BE2C (cell line): ENCODE data around the gene KATNIP.
"Not testable (repeated sequence)": the region's sequence is repeated elsewhere in the genome, so short reads cannot be mapped to it uniquely, and the experiment has no call there.

Source experiments
- DNase-seq: peaks from one replicate; pipeline ENCODE4 v3.0.0-alpha.2; 2020
- H3K27me3 ChIP-seq: fragments of 250-450 bp; sonication (Bioruptor Pico); 2 replicates; pipeline ENCODE4 v1.5.1; 2020; ENCODE audit warnings: mild to moderate bottlenecking
- H3K36me3 ChIP-seq: fragments of 250-450 bp; sonication (Bioruptor Pico); 2 replicates; pipeline ENCODE4 v1.5.1; 2020; ENCODE audit warnings: mild to moderate bottlenecking
- H3K4me1 ChIP-seq: fragments of 250-450 bp; sonication (Bioruptor Pico); 2 replicates; pipeline ENCODE4 v1.5.1; 2020
- H3K4me3 ChIP-seq: 2 replicates; pipeline ENCODE4 v1.5.1; 2011; ENCODE audit warnings: low read depth, low read length
- H3K9me3 ChIP-seq: fragments of 250-450 bp; sonication (Bioruptor Pico); 2 replicates; pipeline ENCODE4 v1.5.1; 2020
- CTCF ChIP-seq: IDR thresholded peaks from 2 replicates; pipeline ENCODE4 v1.5.1; 2012; ENCODE audit warnings: mild to moderate bottlenecking, low read depth, low read length

KATNIP gene

GRCh38 chr16:27566417-27566816 is 16.5 kb downstream of the KATNIP start:
- DNase-seq: no peak
- H3K36me3 ChIP-seq: no peaks in the 10 kb centered on the region
- no peaks in the 10 kb centered on the region for H3K27me3 ChIP-seq
- H3K4me3 ChIP-seq: no peak overlapping the region
- no peaks in the 10 kb centered on the region for H3K9me3 ChIP-seq
- no peaks in the 10 kb centered on the region for H3K4me1 ChIP-seq
- no peak for TF ChIP-seq CTCF

- DNase-seq: no peak
- Histone ChIP-seq H3K27me3 (no peaks in the 10 kb centered on the region), H3K4me3 (no peak overlapping the region), H3K36me3 (no peaks in the 10 kb centered on the region), H3K9me3 (no peaks in the 10 kb centered on the region), H3K4me1 (no peaks in the 10 kb centered on the region)
- no peak for TF ChIP-seq CTCF
Observed at GRCh38 chr16:27568077-27568476, 18.1 kb downstream of the KATNIP start.

GRCh38 chr16:27570986-27571385 is 21.0 kb downstream of the KATNIP start:
- H3K4me1 ChIP-seq, H3K4me3 ChIP-seq, H3K9me3 ChIP-seq, DNase-seq, H3K27me3 ChIP-seq, H3K36me3 ChIP-seq: not testable (repeated sequence)

- DNase-seq: no peak
- Histone ChIP-seq H3K4me1 (no peaks in the 10 kb centered on the region), H3K27me3 (no peaks in the 10 kb centered on the region), H3K9me3 (no peaks in the 10 kb centered on the region), H3K4me3 (no peak overlapping the region), H3K36me3 (no peaks in the 10 kb centered on the region)
- no peak for TF ChIP-seq CTCF
Observed at GRCh38 chr16:27571433-27572326, 21.7 kb downstream of the KATNIP start.

- no peak for DNase-seq
- H3K27me3 ChIP-seq: no peaks in the 10 kb centered on the region
- no peak for TF ChIP-seq CTCF
Observed at GRCh38 chr16:27572711-27573110, 22.8 kb downstream of the KATNIP start.

GRCh38 chr16:27576729-27577128 is 26.8 kb downstream of the KATNIP start:
- TF ChIP-seq CTCF: no peak

More at GRCh38 chr16:27572711-27573110, 22.8 kb downstream of the KATNIP start:
- Histone ChIP-seq H3K9me3 (no peaks in the 10 kb centered on the region), H3K4me3 (no peak overlapping the region), H3K4me1 (no peaks in the 10 kb centered on the region), H3K36me3 (no peaks in the 10 kb centered on the region)

More at GRCh38 chr16:27576729-27577128, 26.8 kb downstream of the KATNIP start:
- H3K4me1 ChIP-seq: no peaks in the 10 kb centered on the region
- no peaks in the 10 kb centered on the region for H3K9me3 ChIP-seq
- H3K27me3 ChIP-seq: no peaks in the 10 kb centered on the region
- no peak overlapping the region for H3K4me3 ChIP-seq
- no peaks in the 10 kb centered on the region for H3K36me3 ChIP-seq
- DNase-seq: no peak
